H1 (cell line): Measurements from ENCODE around the gene MTERF2. TPM values are rescaled to one million over a fixed set of nuclear protein-coding genes. Genes with fewer than 3 reads are reported as not detected.

Experiments used
- KDM1A ChIP-seq: fragments of 200-600, 300-600 bp; sonication (generic); IDR thresholded peaks from 2 replicates; pipeline ENCODE4 v1.7.1; 2016; ENCODE audit warnings: mild to moderate bottlenecking, low read length, borderline replicate concordance
- KDM5A ChIP-seq: fragments of 200-600 bp; IDR thresholded peaks from 2 replicates; pipeline ENCODE4 v1.7.1; 2012; ENCODE audit warnings: mild to moderate bottlenecking, low read length, inconsistent platforms, mixed read lengths
- polyA plus RNA-seq, 7 experiments: library from polyadenylated mRNA; depleted of rRNA in 3 of 7; stranded (reverse) in 5 of 7; unstranded in 2 of 7; fragments of >200 nt in 5 of 7; fragments of 200-250 nt in 2 of 7; gene quantifications; 1 replicate in 5 of 7; 2 replicates in 1 of 7; 4 replicates in 1 of 7; pipeline versions ENCODE4 v1.2.1 to v1.2.3, GENCODE V29; 2011 to 2013; ENCODE audit warnings: missing spikeins in 2 of 7, mixed read lengths in 2 of 7
- total RNA-seq: library from RNA; stranded (reverse); fragmentation: NEBNext Ultra II Directional; extraction: Animal tissue kit (Norgen Biotek cat#: 25700); gene quantifications from 2 replicates; pipeline ENCODE4 v1.2.1, GENCODE V29; 2021

MTERF2 gene
- total and polyA plus RNA-seq, 2 of the 8 experiments (the other 6 are each of a cell fraction or from before 2014, with no cell fraction given), result 2.8 to 7.1 TPM

DNA sequence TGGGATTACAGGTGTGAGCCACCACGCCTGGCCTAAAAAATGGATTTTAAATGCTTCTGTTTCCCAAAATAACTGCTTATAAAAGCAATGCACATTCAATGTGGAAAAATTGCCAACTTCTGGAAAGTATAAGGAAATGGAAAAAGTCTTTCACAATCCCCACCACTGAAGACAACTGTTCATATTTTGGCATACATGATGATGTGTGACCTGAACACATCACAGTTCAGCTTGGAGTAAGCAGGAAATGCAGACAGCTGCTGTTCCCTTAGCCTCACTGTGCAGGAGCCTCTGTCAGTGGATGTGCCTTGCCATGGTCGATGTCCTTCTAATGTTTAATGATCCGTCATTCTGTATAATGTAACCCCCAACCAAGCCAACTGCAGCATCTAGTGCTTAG is 5.2 kb downstream of the MTERF2 start (continued):
- TF ChIP-seq KDM5A (no peak), KDM1A (no peak)
- TF ChIP-seq, all 59 proteins: peak for 0
